Mammary epithelial cell (primary cell): ENCODE data around the gene FMNL1.

ENCODE experiments used
- EZH2 ChIP-seq: IDR thresholded peaks from 2 replicates; pipeline ENCODE4 v1.6.1; 2012; ENCODE audit warnings: low read length, inconsistent platforms, borderline replicate concordance
- TF ChIP-seq, protein P1 (sequence below), 2 donors: IDR thresholded peaks in 1 of 2; conservative IDR thresholded peaks in 1 of 2; 2 replicates each; pipeline ENCODE4 v1.5.1; 2011 to 2012; ENCODE audit warnings: inconsistent platforms in 2 of 2, low read length in 2 of 2, mild to moderate bottlenecking in 2 of 2, control low read depth in 1 of 2, low read depth in 1 of 2; ENCODE audit not compliant: insufficient read depth in 1 of 2; ENCODE audit errors: extremely low read depth in 1 of 2

DNA sequence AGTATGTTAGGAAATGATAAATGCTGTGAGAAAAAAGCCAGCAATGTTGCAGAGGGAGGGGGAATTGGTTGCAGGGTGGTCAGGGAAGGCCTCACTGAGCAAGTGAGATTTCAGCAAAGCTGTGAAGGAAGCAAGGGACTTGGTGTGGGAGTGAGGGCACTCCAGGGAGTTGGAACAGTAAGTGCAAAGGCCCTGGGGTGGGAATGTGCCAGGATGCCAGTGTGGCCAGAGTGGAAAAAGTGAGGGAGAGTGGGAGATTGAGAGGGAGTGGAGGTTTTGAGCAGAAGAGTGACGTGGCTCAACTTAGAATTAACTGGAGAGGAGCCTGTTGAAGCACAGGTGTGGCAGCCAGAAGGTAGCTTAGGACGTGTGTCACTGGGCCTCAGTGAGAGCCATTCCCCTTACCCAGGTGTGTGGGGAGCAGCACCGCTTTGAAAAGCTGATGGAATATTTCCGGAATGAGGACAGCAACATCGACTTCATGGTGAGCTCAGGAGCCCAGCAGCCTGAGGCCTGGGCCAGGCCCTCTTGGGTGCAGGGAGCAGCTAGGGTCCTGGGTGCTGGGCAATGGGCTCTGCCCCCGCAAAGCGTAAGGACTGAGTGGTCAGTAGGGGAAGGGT is 16.6 kb downstream of the FMNL1 start:
- TF ChIP-seq, protein P1, sequence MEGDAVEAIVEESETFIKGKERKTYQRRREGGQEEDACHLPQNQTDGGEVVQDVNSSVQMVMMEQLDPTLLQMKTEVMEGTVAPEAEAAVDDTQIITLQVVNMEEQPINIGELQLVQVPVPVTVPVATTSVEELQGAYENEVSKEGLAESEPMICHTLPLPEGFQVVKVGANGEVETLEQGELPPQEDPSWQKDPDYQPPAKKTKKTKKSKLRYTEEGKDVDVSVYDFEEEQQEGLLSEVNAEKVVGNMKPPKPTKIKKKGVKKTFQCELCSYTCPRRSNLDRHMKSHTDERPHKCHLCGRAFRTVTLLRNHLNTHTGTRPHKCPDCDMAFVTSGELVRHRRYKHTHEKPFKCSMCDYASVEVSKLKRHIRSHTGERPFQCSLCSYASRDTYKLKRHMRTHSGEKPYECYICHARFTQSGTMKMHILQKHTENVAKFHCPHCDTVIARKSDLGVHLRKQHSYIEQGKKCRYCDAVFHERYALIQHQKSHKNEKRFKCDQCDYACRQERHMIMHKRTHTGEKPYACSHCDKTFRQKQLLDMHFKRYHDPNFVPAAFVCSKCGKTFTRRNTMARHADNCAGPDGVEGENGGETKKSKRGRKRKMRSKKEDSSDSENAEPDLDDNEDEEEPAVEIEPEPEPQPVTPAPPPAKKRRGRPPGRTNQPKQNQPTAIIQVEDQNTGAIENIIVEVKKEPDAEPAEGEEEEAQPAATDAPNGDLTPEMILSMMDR (conservative IDR thresholded peaks at IDR 0.05 in 1 of 2, IDR thresholded peaks at IDR 0.05 in 1 of 2; ENCODE audit: extremely low read depth in 1 of 2, insufficient read depth in 1 of 2, low read depth in 1 of 2, low read length in 2 of 2), result no peak
- no peak for TF ChIP-seq EZH2
